Measurements from ENCODE around the gene CKAP2L.

GRCh38 chr2:112728029-112728362 lies 36.4 kb downstream of the CKAP2L start:
- TF ChIP-seq TAF1 (IDR thresholded peaks at IDR 0.05; ENCODE audit: borderline replicate concordance, low read depth, low read length) (no peak), POLR2AphosphoS5 (IDR thresholded peaks at IDR 0.05; ENCODE audit: low read depth, low read length) (no peak)

All from GM12892 (cell line).